Measurements from ENCODE around the gene RPS6KA2.

DNA sequence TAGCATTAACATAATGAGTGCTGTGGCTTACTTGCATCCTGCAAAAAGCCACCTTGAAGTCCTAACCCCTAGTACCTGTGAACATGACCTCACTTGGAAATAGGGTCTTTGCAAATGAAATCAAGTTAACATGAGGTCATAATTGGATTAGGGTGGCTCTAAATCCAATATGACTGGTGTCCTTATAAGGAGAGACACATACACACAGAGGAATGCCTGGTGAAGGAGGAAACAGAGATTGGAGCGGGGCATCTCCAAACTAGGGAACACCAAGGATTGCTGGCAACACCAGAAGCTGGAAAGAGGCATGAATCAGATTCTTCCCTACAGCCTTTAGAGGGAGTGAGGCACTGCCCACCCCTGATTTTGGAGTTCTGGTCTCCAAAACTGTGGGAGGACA lies 17.6 kb upstream of the RPS6KA2 start:
- TF ChIP-seq, protein P1, sequence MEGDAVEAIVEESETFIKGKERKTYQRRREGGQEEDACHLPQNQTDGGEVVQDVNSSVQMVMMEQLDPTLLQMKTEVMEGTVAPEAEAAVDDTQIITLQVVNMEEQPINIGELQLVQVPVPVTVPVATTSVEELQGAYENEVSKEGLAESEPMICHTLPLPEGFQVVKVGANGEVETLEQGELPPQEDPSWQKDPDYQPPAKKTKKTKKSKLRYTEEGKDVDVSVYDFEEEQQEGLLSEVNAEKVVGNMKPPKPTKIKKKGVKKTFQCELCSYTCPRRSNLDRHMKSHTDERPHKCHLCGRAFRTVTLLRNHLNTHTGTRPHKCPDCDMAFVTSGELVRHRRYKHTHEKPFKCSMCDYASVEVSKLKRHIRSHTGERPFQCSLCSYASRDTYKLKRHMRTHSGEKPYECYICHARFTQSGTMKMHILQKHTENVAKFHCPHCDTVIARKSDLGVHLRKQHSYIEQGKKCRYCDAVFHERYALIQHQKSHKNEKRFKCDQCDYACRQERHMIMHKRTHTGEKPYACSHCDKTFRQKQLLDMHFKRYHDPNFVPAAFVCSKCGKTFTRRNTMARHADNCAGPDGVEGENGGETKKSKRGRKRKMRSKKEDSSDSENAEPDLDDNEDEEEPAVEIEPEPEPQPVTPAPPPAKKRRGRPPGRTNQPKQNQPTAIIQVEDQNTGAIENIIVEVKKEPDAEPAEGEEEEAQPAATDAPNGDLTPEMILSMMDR (IDR thresholded peaks at IDR 0.05) = no peak
- TF ChIP-seq POLR2AphosphoS5 (IDR thresholded peaks at IDR 0.05; ENCODE audit: low read depth, low read length) = no peak
- no peak for TF ChIP-seq SIN3A (IDR thresholded peaks at IDR 0.05; ENCODE audit: borderline replicate concordance, insufficient read depth, low read depth, low read length)
- TF ChIP-seq, protein P2, sequence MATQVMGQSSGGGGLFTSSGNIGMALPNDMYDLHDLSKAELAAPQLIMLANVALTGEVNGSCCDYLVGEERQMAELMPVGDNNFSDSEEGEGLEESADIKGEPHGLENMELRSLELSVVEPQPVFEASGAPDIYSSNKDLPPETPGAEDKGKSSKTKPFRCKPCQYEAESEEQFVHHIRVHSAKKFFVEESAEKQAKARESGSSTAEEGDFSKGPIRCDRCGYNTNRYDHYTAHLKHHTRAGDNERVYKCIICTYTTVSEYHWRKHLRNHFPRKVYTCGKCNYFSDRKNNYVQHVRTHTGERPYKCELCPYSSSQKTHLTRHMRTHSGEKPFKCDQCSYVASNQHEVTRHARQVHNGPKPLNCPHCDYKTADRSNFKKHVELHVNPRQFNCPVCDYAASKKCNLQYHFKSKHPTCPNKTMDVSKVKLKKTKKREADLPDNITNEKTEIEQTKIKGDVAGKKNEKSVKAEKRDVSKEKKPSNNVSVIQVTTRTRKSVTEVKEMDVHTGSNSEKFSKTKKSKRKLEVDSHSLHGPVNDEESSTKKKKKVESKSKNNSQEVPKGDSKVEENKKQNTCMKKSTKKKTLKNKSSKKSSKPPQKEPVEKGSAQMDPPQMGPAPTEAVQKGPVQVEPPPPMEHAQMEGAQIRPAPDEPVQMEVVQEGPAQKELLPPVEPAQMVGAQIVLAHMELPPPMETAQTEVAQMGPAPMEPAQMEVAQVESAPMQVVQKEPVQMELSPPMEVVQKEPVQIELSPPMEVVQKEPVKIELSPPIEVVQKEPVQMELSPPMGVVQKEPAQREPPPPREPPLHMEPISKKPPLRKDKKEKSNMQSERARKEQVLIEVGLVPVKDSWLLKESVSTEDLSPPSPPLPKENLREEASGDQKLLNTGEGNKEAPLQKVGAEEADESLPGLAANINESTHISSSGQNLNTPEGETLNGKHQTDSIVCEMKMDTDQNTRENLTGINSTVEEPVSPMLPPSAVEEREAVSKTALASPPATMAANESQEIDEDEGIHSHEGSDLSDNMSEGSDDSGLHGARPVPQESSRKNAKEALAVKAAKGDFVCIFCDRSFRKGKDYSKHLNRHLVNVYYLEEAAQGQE (IDR thresholded peaks at IDR 0.05; ENCODE audit: insufficient read depth in 1 of 2, low read depth in 2 of 2, low read length in 1 of 2) = no peak

All from Panc1 (cell line).